Mesendoderm (in vitro differentiated cells): Measurements from ENCODE around the gene PKP4.

ENCODE experiments used
- DNase-seq: peaks from one replicate; pipeline ENCODE4 v3.0.0; 2013
- H2AK5ac ChIP-seq: 2 replicates; pipeline ENCODE4 v1.6.1; 2013; ENCODE audit warnings: low read length, inconsistent platforms
- H2BK120ac ChIP-seq: 2 replicates; pipeline ENCODE4 v1.6.1; 2013; ENCODE audit warnings: low read depth, mild to moderate bottlenecking, low read length, moderate library complexity, mixed read lengths
- H2BK15ac ChIP-seq: replicated peaks from 2 replicates; pipeline ENCODE4 v1.6.1; 2013; ENCODE audit warnings: low read depth, mild to moderate bottlenecking, moderate library complexity
- H2BK5ac ChIP-seq: 2 replicates; pipeline ENCODE4 v1.6.1; 2013; ENCODE audit warnings: low read length, inconsistent platforms
- H3K18ac ChIP-seq: 2 replicates; pipeline ENCODE4 v1.6.1; 2013; ENCODE audit warnings: mild to moderate bottlenecking, low read length, mixed read lengths
- H3K23ac ChIP-seq: one replicate; pipeline ENCODE4 v1.6.1; 2013; ENCODE audit warnings: low read length
- H3K27ac ChIP-seq: 2 replicates; pipeline ENCODE4 v1.5.1; 2013; ENCODE audit warnings: low read depth, mild to moderate bottlenecking, inconsistent platforms, low read length, moderate library complexity
- H3K27me3 ChIP-seq: 2 replicates; pipeline ENCODE4 v1.6.1; 2013; ENCODE audit warnings: low read length, control low read depth, mild to moderate bottlenecking, inconsistent platforms; ENCODE audit not compliant: insufficient read depth, poor library complexity
- H3K36me3 ChIP-seq: 2 replicates; pipeline ENCODE4 v1.6.1; 2013; ENCODE audit warnings: low read length, inconsistent platforms; ENCODE audit not compliant: control insufficient read depth, insufficient read depth
- H3K4ac ChIP-seq: one replicate; pipeline ENCODE4 v1.6.1; 2013; ENCODE audit warnings: low read depth, mild to moderate bottlenecking, low read length, moderate library complexity
- H3K4me1 ChIP-seq: 2 replicates; pipeline ENCODE4 v1.6.1; 2013; ENCODE audit warnings: low read depth, low read length, inconsistent platforms; ENCODE audit not compliant: control insufficient read depth
- H3K4me2 ChIP-seq: 2 replicates; pipeline ENCODE4 v1.6.1; 2013; ENCODE audit warnings: low read length
- H3K4me3 ChIP-seq: 2 replicates; pipeline ENCODE4 v1.5.1; 2013; ENCODE audit warnings: mild to moderate bottlenecking, low read length
- H3K56ac ChIP-seq: one replicate; pipeline ENCODE4 v1.6.1; 2013; ENCODE audit warnings: low read length
- H3K79me1 ChIP-seq: 2 replicates; pipeline ENCODE4 v1.6.1; 2013; ENCODE audit warnings: low read length, inconsistent platforms
- H3K79me2 ChIP-seq: 2 replicates; pipeline ENCODE4 v1.6.1; 2013; ENCODE audit warnings: mild to moderate bottlenecking, low read length; ENCODE audit not compliant: control insufficient read depth, insufficient read depth
- H3K9ac ChIP-seq: 2 replicates; pipeline ENCODE4 v1.6.1; 2013; ENCODE audit warnings: low read length, inconsistent platforms
- H4K5ac ChIP-seq: one replicate; pipeline ENCODE4 v1.6.1; 2013; ENCODE audit warnings: low read length
- H4K8ac ChIP-seq: one replicate; pipeline ENCODE4 v1.6.1; 2013; ENCODE audit warnings: low read depth, mild to moderate bottlenecking, control low read depth, low read length, moderate library complexity
- WGBS: extraction: QIAGEN DNeasy Blood & Tissue Kit; methylation state at CpG from one replicate; pipeline ENCODE4 v1.1.7; 2013; ENCODE audit warnings: low lambda C conversion rate, missing lambda C conversion rate; ENCODE audit not compliant: insufficient coverage; ENCODE audit errors: extremely low coverage; 5-methylcytosine and 5-hydroxymethylcytosine counted together

Gene PKP4

DNA sequence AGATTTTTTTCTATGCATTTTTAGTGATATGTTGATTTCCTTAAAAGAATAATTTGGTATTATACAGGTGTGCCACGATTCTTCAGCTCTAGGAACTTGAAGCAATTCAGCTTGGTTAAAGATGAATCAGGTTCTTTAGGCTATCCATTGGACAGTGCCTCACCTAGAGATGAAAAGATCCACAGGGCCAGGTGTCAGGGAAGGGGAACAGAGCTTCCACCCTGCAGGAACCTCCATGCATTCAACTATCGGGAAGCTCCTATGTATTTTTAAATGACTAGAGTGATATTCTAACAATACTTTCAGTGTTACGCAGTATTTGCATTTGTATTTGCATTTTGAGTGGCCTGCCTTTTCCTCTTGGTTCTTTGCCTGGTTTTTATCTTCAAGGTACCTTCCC, 40.2 kb downstream of the PKP4 start:
- no peak overlapping the region for H3K4me3 ChIP-seq
- no peak overlapping the region for H3K18ac ChIP-seq
- H3K9ac ChIP-seq = no peak overlapping the region
- no peak overlapping the region for H3K56ac ChIP-seq
- no peak overlapping the region for H3K4ac ChIP-seq
- no peak overlapping the region for H3K23ac ChIP-seq
- peaks cover 18% of the 10 kb centered on the region for H3K79me1 ChIP-seq
- H3K79me2 ChIP-seq = peaks cover 30% of the 10 kb centered on the region
- H3K27ac ChIP-seq = no peak overlapping the region
- no peaks in the 10 kb centered on the region for H3K36me3 ChIP-seq
- no peaks in the 10 kb centered on the region for H3K27me3 ChIP-seq
- H2BK15ac ChIP-seq = no peak overlapping the region
- H4K8ac ChIP-seq = no peak overlapping the region
- no peak for DNase-seq
- H2BK5ac ChIP-seq = no peak overlapping the region
- H3K4me1 ChIP-seq = no peaks in the 10 kb centered on the region
- no peak overlapping the region for H3K4me2 ChIP-seq
- no CpG with 5 or more reads among the region's 3 CpGs for WGBS
- H4K5ac ChIP-seq = no peak overlapping the region
- H2BK120ac ChIP-seq = no peak overlapping the region
- no peak overlapping the region for H2AK5ac ChIP-seq

DNA sequence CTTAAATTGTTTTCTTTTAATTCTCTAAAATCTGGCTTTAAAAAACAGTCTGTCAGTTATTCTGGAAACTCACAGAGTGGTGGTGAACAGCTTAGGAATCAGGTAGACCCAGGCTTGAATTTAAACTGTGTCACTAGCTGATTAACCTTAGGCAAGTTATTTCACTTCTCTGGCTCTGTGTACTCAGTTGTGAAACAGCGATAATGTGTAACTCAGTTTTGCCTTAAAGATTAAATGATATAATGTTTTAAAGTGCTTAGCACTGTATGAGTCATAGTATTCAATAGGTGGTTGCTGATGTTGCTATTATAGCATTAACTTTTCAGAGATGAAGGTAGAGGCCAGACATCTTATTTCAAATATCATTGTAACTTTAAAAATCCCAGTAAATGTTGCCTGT, 40.7 kb downstream of the PKP4 start:
- no peak overlapping the region for H3K56ac ChIP-seq
- H2BK120ac ChIP-seq = no peak overlapping the region
- H3K4me2 ChIP-seq = no peak overlapping the region
- WGBS = no CpG with 5 or more reads among the region's 1 CpG
- H4K5ac ChIP-seq = no peak overlapping the region
- H3K27ac ChIP-seq = no peak overlapping the region
- no peak overlapping the region for H2AK5ac ChIP-seq
- H3K18ac ChIP-seq = no peak overlapping the region
- peaks cover 18% of the 10 kb centered on the region for H3K79me1 ChIP-seq
- no peaks in the 10 kb centered on the region for H3K4me1 ChIP-seq
- no peak overlapping the region for H3K4ac ChIP-seq
- no peak overlapping the region for H2BK5ac ChIP-seq
- no peak overlapping the region for H3K4me3 ChIP-seq
- H3K79me2 ChIP-seq = peaks cover 27% of the 10 kb centered on the region
- H4K8ac ChIP-seq = no peak overlapping the region
- no peak overlapping the region for H2BK15ac ChIP-seq
- H3K9ac ChIP-seq = no peak overlapping the region
- no peak overlapping the region for H3K23ac ChIP-seq
- DNase-seq = no peak
- H3K36me3 ChIP-seq = no peaks in the 10 kb centered on the region
- no peaks in the 10 kb centered on the region for H3K27me3 ChIP-seq

DNA sequence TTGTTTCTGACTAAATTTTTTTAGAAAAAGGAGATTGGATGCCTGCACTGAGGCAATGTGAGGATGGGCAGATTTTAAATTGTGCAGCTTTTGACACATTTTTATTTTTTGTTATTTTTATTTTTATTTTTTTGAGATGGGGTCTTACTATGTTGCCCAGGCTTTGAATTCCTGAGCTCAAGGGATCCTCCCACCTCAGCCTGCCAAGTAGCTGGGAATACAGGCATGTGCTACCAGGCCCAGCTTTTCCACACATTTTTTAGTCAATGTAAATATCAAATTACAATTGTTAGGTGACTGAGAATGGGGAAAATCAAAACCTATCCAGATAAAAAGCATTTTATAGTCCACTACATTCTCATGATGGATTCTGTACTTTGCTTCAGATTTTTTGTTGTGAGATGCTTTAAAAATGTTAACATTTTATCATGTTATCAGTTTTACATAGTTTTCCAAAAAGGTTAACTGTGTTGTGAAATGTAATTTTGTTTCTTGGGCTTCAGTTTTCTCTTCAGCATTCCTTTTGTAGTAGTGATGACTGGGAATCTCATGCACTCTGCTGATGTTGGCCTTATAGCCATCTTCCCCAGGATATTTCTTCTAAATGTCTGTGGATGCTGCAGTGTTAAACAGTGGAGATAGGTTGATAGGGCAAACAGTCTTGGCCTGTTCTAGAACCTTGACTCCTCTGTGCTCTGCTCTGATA, 41.4 kb downstream of the PKP4 start:
- Histone ChIP-seq H3K23ac (no peak overlapping the region), H3K27me3 (no peaks in the 10 kb centered on the region), H3K4me3 (no peak overlapping the region), H3K79me1 (peaks cover 18% of the 10 kb centered on the region), H2BK120ac (no peak overlapping the region), H2BK5ac (no peak overlapping the region), H3K36me3 (no peaks in the 10 kb centered on the region), H3K4me1 (no peaks in the 10 kb centered on the region), H3K79me2 (peaks cover 26% of the 10 kb centered on the region), H2BK15ac (no peak overlapping the region), H3K9ac (no peak overlapping the region), H3K4ac (no peak overlapping the region), H3K56ac (no peak overlapping the region), H4K5ac (no peak overlapping the region), H3K4me2 (no peak overlapping the region), H3K27ac (no peak overlapping the region), H2AK5ac (no peak overlapping the region), H4K8ac (no peak overlapping the region), H3K18ac (no peak overlapping the region)
- DNase-seq = no peak

DNA sequence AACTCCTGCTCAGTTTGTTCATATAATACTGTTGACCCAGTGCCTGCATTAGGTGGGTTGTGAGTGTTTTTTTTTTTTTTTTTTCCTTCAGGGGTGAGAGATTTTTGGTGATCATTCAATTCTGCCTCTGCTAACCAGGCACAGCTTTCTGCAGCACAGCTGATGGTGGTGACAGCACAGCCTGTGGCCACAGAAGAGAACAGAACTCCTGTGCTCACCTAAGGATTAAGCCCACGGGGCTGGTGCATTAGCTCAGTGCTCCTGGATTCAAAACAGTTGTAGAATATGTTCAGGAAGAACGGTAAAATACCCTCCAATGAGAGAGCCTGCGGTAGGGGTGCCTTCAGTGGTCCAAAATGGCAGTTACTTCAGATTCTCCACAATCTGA, 42.0 kb downstream of the PKP4 start:
- Histone ChIP-seq H2AK5ac (no peak overlapping the region), H3K79me2 (peaks cover 23% of the 10 kb centered on the region), H3K9ac (no peak overlapping the region), H4K8ac (no peak overlapping the region), H3K79me1 (peaks cover 14% of the 10 kb centered on the region), H3K4me3 (no peak overlapping the region), H4K5ac (no peak overlapping the region), H3K36me3 (no peaks in the 10 kb centered on the region), H3K4me1 (no peaks in the 10 kb centered on the region), H3K27me3 (no peaks in the 10 kb centered on the region), H3K23ac (no peak overlapping the region), H3K56ac (no peak overlapping the region), H3K4ac (no peak overlapping the region), H3K18ac (peak overlapping the region; percentile 30), H3K27ac (no peak overlapping the region), H2BK120ac (no peak overlapping the region), H2BK15ac (no peak overlapping the region), H3K4me2 (no peak overlapping the region), H2BK5ac (no peak overlapping the region)
- WGBS = no CpG with 5 or more reads among the region's 3 CpGs
- no peak for DNase-seq

DNA sequence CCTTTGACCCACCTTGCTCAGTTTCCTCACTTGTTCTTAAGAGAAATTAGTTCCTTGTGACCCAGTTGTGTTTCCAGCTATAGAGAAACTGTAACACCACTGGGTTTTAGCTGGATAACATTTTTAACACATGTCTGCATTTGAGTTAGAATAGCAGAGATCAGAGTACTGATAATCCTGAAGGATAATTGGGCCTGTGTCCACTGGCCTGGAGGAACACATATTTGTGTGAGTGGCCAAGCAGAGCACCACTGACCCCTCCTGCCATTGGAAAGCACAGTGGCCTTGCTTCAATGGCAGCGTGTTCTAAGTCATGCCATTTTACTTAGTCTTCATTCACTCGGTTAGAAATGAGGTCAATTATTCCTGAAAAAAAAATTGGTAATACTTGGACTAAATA, 42.6 kb downstream of the PKP4 start:
- Histone ChIP-seq H3K4me2 (no peak overlapping the region), H3K27me3 (no peaks in the 10 kb centered on the region), H3K9ac (no peak overlapping the region), H3K4ac (no peak overlapping the region), H3K79me2 (peaks cover 25% of the 10 kb centered on the region), H3K36me3 (no peaks in the 10 kb centered on the region), H2AK5ac (no peak overlapping the region), H3K18ac (no peak overlapping the region), H3K27ac (no peak overlapping the region), H4K8ac (no peak overlapping the region), H3K79me1 (peaks cover 14% of the 10 kb centered on the region), H3K56ac (no peak overlapping the region), H2BK5ac (no peak overlapping the region), H4K5ac (no peak overlapping the region), H2BK120ac (no peak overlapping the region), H3K23ac (no peak overlapping the region), H3K4me3 (no peak overlapping the region), H2BK15ac (no peak overlapping the region), H3K4me1 (no peaks in the 10 kb centered on the region)
- DNase-seq = no peak
- WGBS = no CpG with 5 or more reads among the region's 2 CpGs

DNA sequence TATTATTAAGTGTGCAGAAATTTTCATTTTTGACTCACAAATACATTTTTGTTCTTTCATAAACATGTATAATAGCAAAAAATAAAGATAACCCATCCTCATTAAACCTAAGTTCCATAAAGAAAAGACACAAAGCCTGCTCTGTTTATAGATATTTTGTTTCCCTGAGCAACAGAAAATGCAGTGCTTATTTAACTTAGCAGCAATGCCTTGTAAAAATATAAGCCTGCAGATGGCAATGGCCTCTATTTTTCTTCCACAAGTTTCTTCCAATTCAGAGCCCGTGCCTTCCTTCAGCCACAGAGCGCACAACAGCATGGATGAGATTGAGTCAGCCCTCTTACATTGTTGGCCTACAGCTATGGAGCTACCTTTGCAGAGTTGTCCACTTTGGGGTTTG, 43.6 kb downstream of the PKP4 start:
- no CpG with 5 or more reads among the region's 2 CpGs for WGBS

More for the DNA sequence above, 43.6 kb downstream of the PKP4 start:
- H3K18ac ChIP-seq = no peak overlapping the region
- no peaks in the 10 kb centered on the region for H3K36me3 ChIP-seq
- no peak overlapping the region for H2BK120ac ChIP-seq
- H3K9ac ChIP-seq = no peak overlapping the region
- no peak overlapping the region for H3K27ac ChIP-seq
- no peak for DNase-seq
- no peak overlapping the region for H3K4ac ChIP-seq
- H3K79me2 ChIP-seq = peaks cover 31% of the 10 kb centered on the region
- H4K5ac ChIP-seq = no peak overlapping the region
- peaks cover 5% of the 10 kb centered on the region for H3K4me1 ChIP-seq
- H3K23ac ChIP-seq = no peak overlapping the region
- no peak overlapping the region for H3K4me2 ChIP-seq
- H3K79me1 ChIP-seq = peaks cover 19% of the 10 kb centered on the region
- no peak overlapping the region for H2BK15ac ChIP-seq
- H3K4me3 ChIP-seq = no peak overlapping the region
- no peak overlapping the region for H4K8ac ChIP-seq
- H3K27me3 ChIP-seq = no peaks in the 10 kb centered on the region
- H2BK5ac ChIP-seq = no peak overlapping the region
- H3K56ac ChIP-seq = no peak overlapping the region
- H2AK5ac ChIP-seq = no peak overlapping the region
